GM21723 (cell line): Measurements from ENCODE around the gene VWA5A.
"Not testable (repeated sequence)": the region's sequence is repeated elsewhere in the genome, so short reads cannot be mapped to it uniquely, and the experiment has no call there.

Experiments
- ATAC-seq: cut with Tn5 transposase; IDR thresholded peaks from one replicate; pipeline ENCODE4 v1.9.1; 2021; ENCODE audit warnings: mild to moderate bottlenecking, moderate library complexity; ENCODE audit not compliant: unreplicated experiment

Gene VWA5A

GRCh38 chr11:124090996-124091395, 24.3 kb upstream of the VWA5A start:
- no peak for ATAC-seq

- no peak for ATAC-seq
Measured at GRCh38 chr11:124093330-124093729, 21.9 kb upstream of the VWA5A start.

GRCh38 chr11:124094731-124095130, 20.5 kb upstream of the VWA5A start:
- no peak for ATAC-seq

- ATAC-seq, result no peak
Measured at GRCh38 chr11:124096364-124096763, 18.9 kb upstream of the VWA5A start.

- no peak for ATAC-seq
Measured at GRCh38 chr11:124098141-124098540, 17.1 kb upstream of the VWA5A start.

GRCh38 chr11:124101737-124102136, 13.5 kb upstream of the VWA5A start:
- ATAC-seq, result no peak

GRCh38 chr11:124108156-124108555, 7.1 kb upstream of the VWA5A start:
- ATAC-seq, result peak; percentile 67

- peak; percentile 53 for ATAC-seq
Measured at GRCh38 chr11:124109377-124109776, 5.9 kb upstream of the VWA5A start.

- no peak for ATAC-seq
Measured at GRCh38 chr11:124110201-124110600, 5.0 kb upstream of the VWA5A start.

- ATAC-seq, result no peak
Measured at GRCh38 chr11:124113890-124114289, 1.4 kb upstream of the VWA5A start.

- peak; percentile 38 for ATAC-seq
Measured at GRCh38 chr11:124115782-124116616, 749 bp downstream of the VWA5A start.

GRCh38 chr11:124119103-124119502, 3.9 kb downstream of the VWA5A start:
- ATAC-seq, result no peak

- ATAC-seq, result no peak
Measured at GRCh38 chr11:124120891-124121290, 5.6 kb downstream of the VWA5A start.

- no peak for ATAC-seq
Measured at GRCh38 chr11:124122123-124122522, 6.9 kb downstream of the VWA5A start.

GRCh38 chr11:124123622-124124021, 8.4 kb downstream of the VWA5A start:
- no peak for ATAC-seq

- ATAC-seq, result not testable (repeated sequence)
Measured at GRCh38 chr11:124127134-124127533, 11.9 kb downstream of the VWA5A start.

- ATAC-seq, result no peak
Measured at GRCh38 chr11:124143034-124143433, 27.8 kb downstream of the VWA5A start.

GRCh38 chr11:124147951-124148350, 32.7 kb downstream of the VWA5A start:
- no peak for ATAC-seq

GRCh38 chr11:124150684-124151083, 35.4 kb downstream of the VWA5A start:
- ATAC-seq, result no peak

GRCh38 chr11:124152770-124153407, 37.6 kb downstream of the VWA5A start:
- no peak for ATAC-seq

GRCh38 chr11:124153821-124154220, 38.6 kb downstream of the VWA5A start:
- ATAC-seq, result no peak

- no peak for ATAC-seq
Measured at GRCh38 chr11:124159481-124159880, 44.2 kb downstream of the VWA5A start.
